HepG2 (cell line): ENCODE measurements around the gene PRKG1. TPM values are rescaled to one million over a fixed set of nuclear protein-coding genes. Genes with fewer than 3 reads are reported as not detected.
"Not testable (repeated sequence)": the region's sequence is repeated elsewhere in the genome, so short reads cannot be mapped to it uniquely, and the experiment has no call there.

ENCODE experiments used
- ATAC-seq: fragments of 200-7000 bp; cut with Tn5 transposase; 3 replicates; pipeline ENCODE4 v1.9.1; 2020; ENCODE audit warnings: mild to moderate bottlenecking, moderate library complexity
- BruUV-seq: library from RNA; stranded (reverse); fragments of 400-500 nt; replicated peaks from 2 replicates; lab custom pipeline; 2021; lab: Mats Ljungman, UMichigan
- CTCF ChIA-PET: fragments of 300-600 bp; formaldehyde crosslinking; extraction: SDS; loops from one replicate; lab custom pipeline; 2021; ENCODE audit warnings: low total read pairs, inconsistent platforms, low intra/inter-chr PET ratio; lab: Yijun Ruan, JAX
- POLR2A ChIA-PET: fragments of 350-600 bp; sonication (Branson Sonifier 250); formaldehyde crosslinking; loops from one replicate; lab custom pipeline; 2020; ENCODE audit warnings: antibody characterized with exemption, inconsistent platforms; lab: Yijun Ruan, JAX
- DNase-seq: peaks from one replicate; pipeline ENCODE4 v3.0.0-alpha.2; 2015; ENCODE audit warnings: low spot score
- FAIRE-seq: peaks from 3 replicates; lab custom pipeline; 2011; peaks lifted over from hg19 to GRCh38; lab: Jason Lieb, UNC
- H2AFZ ChIP-seq: one replicate; pipeline ENCODE4 v1.6.1; 2011; ENCODE audit warnings: low read length, inconsistent platforms
- H3K27ac ChIP-seq: fragments of 300-600 bp; 3 replicates; pipeline ENCODE4 v1.8.0; 2011; ENCODE audit warnings: mixed run types, mild to moderate bottlenecking, mixed read lengths, low read length, inconsistent platforms; ENCODE audit not compliant: insufficient read depth; ENCODE audit errors: extremely low read length
- H3K27me3 ChIP-seq, 2 experiments: fragments of 200-600 bp in 1 of 2; 2 replicates in 1 of 2; 3 replicates in 1 of 2; pipeline versions ENCODE4 v1.6.0 to v1.8.0; 2011; ENCODE audit warnings: low read length in 2 of 2, mild to moderate bottlenecking in 2 of 2, moderate library complexity in 2 of 2, inconsistent platforms in 1 of 2; ENCODE audit not compliant: insufficient read depth in 2 of 2, control insufficient read depth in 1 of 2
- H3K36me3 ChIP-seq, 2 experiments: fragments of 200-600 bp in 1 of 2; replicated peaks in 1 of 2; 2 replicates in 1 of 2; 3 replicates in 1 of 2; pipeline versions ENCODE4 v1.5.1 to v1.8.0; 2011; ENCODE audit warnings: low read length in 2 of 2, inconsistent platforms in 1 of 2; ENCODE audit not compliant: insufficient read depth in 2 of 2, control insufficient read depth in 1 of 2
- H3K4me1 ChIP-seq: 2 replicates; pipeline ENCODE4 v1.5.1; 2012; ENCODE audit warnings: low read length, inconsistent platforms; ENCODE audit not compliant: insufficient read depth
- H3K4me2 ChIP-seq: 2 replicates; pipeline ENCODE4 v1.6.0; 2011; ENCODE audit warnings: low read depth, low read length, inconsistent platforms
- H3K4me3 ChIP-seq, 3 experiments: fragments of 200-600 bp in 1 of 3; sonication (generic), shearing (Covaris generic) in 1 of 3; replicated peaks in 1 of 3; 2 replicates each; pipeline ENCODE4 v1.5.1; 2011 to 2016; ENCODE audit warnings: low read length in 3 of 3, inconsistent platforms in 2 of 3, low read depth in 2 of 3, mild to moderate bottlenecking in 2 of 3, control low read depth in 1 of 3, mixed read lengths in 1 of 3; ENCODE audit not compliant: insufficient read depth in 1 of 3
- H3K79me2 ChIP-seq: one replicate; pipeline ENCODE4 v1.6.1; 2011; ENCODE audit warnings: low read length, inconsistent platforms; ENCODE audit not compliant: insufficient read depth
- H3K9ac ChIP-seq: 2 replicates; pipeline ENCODE4 v1.6.0; 2011; ENCODE audit warnings: mild to moderate bottlenecking, low read depth, low read length, inconsistent platforms; ENCODE audit not compliant: insufficient read depth
- H3K9me3 ChIP-seq: 2 replicates; pipeline ENCODE4 v1.5.1; 2012; ENCODE audit warnings: mild to moderate bottlenecking, low read length
- H4K20me1 ChIP-seq: 2 replicates; pipeline ENCODE4 v1.6.0; 2011; ENCODE audit warnings: inconsistent platforms, mild to moderate bottlenecking, low read length, moderate library complexity; ENCODE audit not compliant: insufficient read depth
- ATAD3A ChIP-seq: sonication (generic); formaldehyde crosslinking; IDR thresholded peaks from 2 replicates; pipeline ENCODE4 v1.4.0; 2020; ENCODE audit warnings: missing genetic modification reagents
- CBFB ChIP-seq: sonication (generic); formaldehyde crosslinking; IDR thresholded peaks from 2 replicates; pipeline ENCODE4 v1.4.0; 2020; ENCODE audit warnings: missing genetic modification reagents
- MED1 ChIP-seq: sonication (generic); formaldehyde crosslinking; IDR thresholded peaks from 2 replicates; pipeline ENCODE4 v1.4.0; 2020; ENCODE audit warnings: missing genetic modification reagents
- MYNN ChIP-seq: sonication (generic); formaldehyde crosslinking; IDR thresholded peaks from 2 replicates; pipeline ENCODE4 v1.4.0; 2020; ENCODE audit warnings: mild to moderate bottlenecking, low read depth, missing genetic modification reagents
- ZNF589 ChIP-seq: sonication (generic); formaldehyde crosslinking; conservative IDR thresholded peaks from 2 replicates; pipeline ENCODE4 v1.8.0; 2022; ENCODE audit warnings: mild to moderate bottlenecking, moderate library complexity, missing genetic modification reagents
- WGBS: methylation state at CpG from one replicate; pipeline ENCODE4 v1.1.6; 2017; ENCODE audit warnings: low lambda C conversion rate; 5-methylcytosine and 5-hydroxymethylcytosine counted together
- in situ Hi-C: cut with HindIII; loops from 2 replicates; pipeline ENCODE4 v1.10.0; 2017; ENCODE audit warnings: low pct_unique_long_range_greater_than_20kb; ENCODE audit not compliant: extremely low pct_ligation_motif_present
- intact Hi-C: fragments of 100-400 bp; cut with micrococcal nuclease; formaldehyde crosslinking; loops from one replicate; pipeline ENCODE4 v1.10.0; 2022; ENCODE audit not compliant: unreplicated experiment
- polyA plus RNA-seq, 8 experiments: library from polyadenylated mRNA; depleted of rRNA in 3 of 8; stranded (reverse) in 7 of 8; unstranded in 1 of 8; fragments of >200 nt; fragmentation: Illumina TruSeq in 4 of 8; extraction: Trizol in 4 of 8; gene quantifications; 2 replicates each; pipeline versions ENCODE4 v1.2.1 to v1.2.3, GENCODE V29; 2011 to 2016; ENCODE audit warnings: low read depth in 4 of 8, missing spikeins in 1 of 8, mixed read lengths in 1 of 8; ENCODE audit not compliant: insufficient read depth in 1 of 8
- total RNA-seq, 5 experiments: library from RNA; depleted of rRNA; stranded (reverse); fragments of >200 nt; fragmentation: Illumina TruSeq; extraction: Trizol; gene quantifications; 2 replicates each; pipeline ENCODE4 v1.2.3, GENCODE V29; 2016; ENCODE audit warnings: low read depth in 1 of 5

PRKG1 gene
- total and polyA plus RNA-seq, 2 of the 13 experiments (the other 11 are each of a cell fraction or from before 2014, with no cell fraction given), result 0.01 TPM; not detected in 1

DNA sequence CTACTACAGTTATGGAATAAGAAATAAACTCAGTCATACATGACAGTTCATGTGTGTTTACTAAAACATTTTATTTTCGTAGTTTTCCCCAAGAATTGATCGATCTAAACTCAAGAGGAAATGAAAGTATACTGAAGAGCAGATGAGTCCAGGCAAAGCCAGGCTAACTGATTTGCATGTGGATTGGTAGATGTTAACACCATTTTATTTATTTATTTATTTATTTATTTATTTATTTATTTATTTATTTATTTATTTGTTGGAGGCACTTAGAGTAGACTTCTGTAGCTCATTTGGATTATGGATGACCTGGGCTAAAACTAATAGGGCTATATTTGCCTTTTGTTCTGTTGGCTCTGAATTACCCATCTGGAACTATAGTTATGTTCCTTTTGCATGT is 1171.3 kb downstream of the PRKG1 start:
- ATAC-seq, result no peak
- H3K27me3 ChIP-seq, result no peaks in the 10 kb centered on the region
- POLR2A ChIA-PET, result no interaction called here
- H3K79me2 ChIP-seq, result no peaks in the 10 kb centered on the region
- intact Hi-C loops, result no loop called here
- H3K36me3 ChIP-seq, result no peaks in the 10 kb centered on the region
- FAIRE-seq, result no peak
- no peaks in the 10 kb centered on the region for H3K9me3 ChIP-seq
- WGBS, result 39% methylated on average over 2 of the region's 2 CpGs
- no peak overlapping the region for H3K4me2 ChIP-seq
- in situ Hi-C loops, result no loop called here
- no TSS peak for BruUV-seq
- no peaks in the 10 kb centered on the region for H4K20me1 ChIP-seq
- H3K4me1 ChIP-seq, result no peaks in the 10 kb centered on the region
- TF ChIP-seq MYNN (no peak), ZNF589 (CRISPR knock-in tag) (no peak), MED1 (CRISPR knock-in tag) (no peak), CBFB (no peak), ATAD3A (CRISPR knock-in tag) (no peak)
- no peak for DNase-seq
- no peak overlapping the region for H2AFZ ChIP-seq
- H3K4me3 ChIP-seq, result no peak overlapping the region
- no peak overlapping the region for H3K27ac ChIP-seq
- CTCF ChIA-PET, result no interaction called here
- no peak overlapping the region for H3K9ac ChIP-seq

DNA sequence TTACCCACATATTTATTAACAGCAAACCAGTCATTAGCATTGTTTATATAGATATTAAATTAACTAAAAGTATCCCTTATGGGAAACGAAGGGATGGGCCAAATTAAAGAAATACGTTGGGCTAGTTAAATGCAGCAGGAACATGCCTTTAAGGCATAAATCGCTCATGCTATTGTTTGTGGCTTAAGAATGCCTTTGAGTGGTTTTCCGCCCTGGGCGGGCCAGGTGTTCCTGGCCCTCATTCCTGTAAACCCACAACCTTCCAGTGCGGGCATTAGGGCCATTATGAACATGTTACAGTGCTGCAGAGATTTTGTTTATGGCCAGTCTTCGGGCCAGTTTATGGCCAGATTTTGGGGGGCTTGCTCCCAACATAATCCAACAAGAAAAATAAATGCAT is 1173.6 kb downstream of the PRKG1 start:
- in situ Hi-C loops, H3K9me3 ChIP-seq, intact Hi-C loops: not testable (repeated sequence)

More for the DNA sequence above, 1173.6 kb downstream of the PRKG1 start:
- H3K4me3 ChIP-seq, H3K79me2 ChIP-seq, FAIRE-seq, DNase-seq, H3K36me3 ChIP-seq, H3K27me3 ChIP-seq, POLR2A ChIA-PET, H3K27ac ChIP-seq, H2AFZ ChIP-seq, H3K4me1 ChIP-seq, H3K4me2 ChIP-seq, H4K20me1 ChIP-seq, CTCF ChIA-PET, BruUV-seq, H3K9ac ChIP-seq, ATAC-seq: not testable (repeated sequence)
- WGBS, result 52% methylated on average over 7 of the region's 7 CpGs
